DMS 273 (cell line): ENCODE data around the gene TAPT1.
"Not testable (repeated sequence)": the region's sequence is repeated elsewhere in the genome, so short reads cannot be mapped to it uniquely, and the experiment has no call there.

ENCODE experiments used
- DNase-seq: peaks from one replicate; lab custom pipeline; 2025; ENCODE audit not compliant: unreplicated experiment; lab: John Stamatoyannopoulos, UW

Gene TAPT1

DNA sequence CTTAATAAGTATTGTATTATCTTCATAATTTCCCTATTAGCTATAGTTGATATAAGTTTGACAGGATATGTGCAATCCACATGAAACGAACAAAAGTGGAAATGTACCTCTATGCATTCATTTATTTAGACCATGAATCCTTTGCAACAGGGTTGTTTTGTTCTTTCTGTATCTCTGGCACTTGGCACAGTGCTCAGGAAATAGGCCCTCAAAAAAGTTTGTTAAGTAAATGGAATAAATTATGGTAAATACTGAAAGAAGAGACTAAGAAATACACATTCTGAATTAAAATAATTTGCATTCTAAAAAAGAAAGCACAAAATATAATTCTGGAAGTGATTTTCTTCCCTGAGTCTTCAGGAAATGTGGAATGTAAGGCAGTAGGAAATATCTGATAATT lies 39.3 kb downstream of the TAPT1 start:
- no peak for DNase-seq

DNA sequence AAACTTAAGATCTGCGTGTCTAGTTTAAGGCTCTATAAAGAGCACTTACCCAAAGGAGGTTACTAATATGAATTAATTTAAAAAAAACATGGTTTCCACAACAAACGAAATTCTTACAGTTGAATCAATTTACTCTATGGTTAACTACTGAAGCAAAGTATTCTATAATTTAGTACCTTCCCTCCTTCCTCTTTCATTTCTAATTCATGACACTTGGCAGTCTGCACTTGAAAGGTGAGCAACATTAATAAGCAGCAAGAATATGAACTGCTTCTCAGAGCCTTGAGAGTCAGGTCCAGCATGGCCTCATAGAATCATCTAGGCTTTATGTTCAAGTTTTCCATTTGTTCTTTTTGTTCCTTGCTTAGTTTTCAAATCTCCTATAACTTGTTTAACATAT lies 42.7 kb downstream of the TAPT1 start:
- DNase-seq, result no peak

DNA sequence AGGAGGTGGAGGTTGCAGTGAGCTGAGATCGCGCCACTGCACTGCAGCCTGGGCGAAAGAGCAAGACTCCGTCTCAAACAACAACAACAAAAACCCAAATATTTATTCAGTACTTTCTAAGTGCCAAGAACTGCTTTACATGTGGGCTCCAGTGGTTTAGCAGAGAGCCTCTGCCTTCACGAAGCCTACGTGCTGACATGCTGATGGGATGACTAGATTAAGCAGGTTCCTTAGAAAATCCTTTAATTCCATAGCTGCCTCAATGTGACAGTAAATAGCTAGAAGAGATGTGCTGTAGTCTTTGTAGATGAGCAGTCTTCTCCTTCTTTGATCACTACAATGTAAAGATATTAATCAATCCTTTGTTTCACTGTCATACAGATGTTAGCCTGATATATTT lies 49.6 kb downstream of the TAPT1 start:
- no peak for DNase-seq

DNA sequence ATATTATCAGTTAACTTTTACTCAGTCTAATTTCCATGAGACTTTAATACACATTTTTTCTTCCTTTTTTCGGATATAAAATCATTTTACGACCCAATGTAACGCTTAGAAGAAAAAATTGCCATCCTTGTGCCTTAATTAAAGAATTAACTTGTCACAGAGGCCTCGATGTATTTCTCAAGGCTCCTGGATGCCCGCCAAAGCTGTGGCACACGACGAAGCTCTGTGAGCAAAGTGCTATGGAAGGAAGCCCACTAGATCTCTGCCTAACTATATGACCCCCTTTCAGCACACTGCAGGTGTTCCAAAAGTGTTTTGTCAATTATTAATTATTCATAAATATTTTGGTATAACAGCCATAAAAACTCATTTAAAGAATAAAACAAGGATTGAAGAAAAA lies 54.4 kb downstream of the TAPT1 start:
- DNase-seq, result no peak

DNA sequence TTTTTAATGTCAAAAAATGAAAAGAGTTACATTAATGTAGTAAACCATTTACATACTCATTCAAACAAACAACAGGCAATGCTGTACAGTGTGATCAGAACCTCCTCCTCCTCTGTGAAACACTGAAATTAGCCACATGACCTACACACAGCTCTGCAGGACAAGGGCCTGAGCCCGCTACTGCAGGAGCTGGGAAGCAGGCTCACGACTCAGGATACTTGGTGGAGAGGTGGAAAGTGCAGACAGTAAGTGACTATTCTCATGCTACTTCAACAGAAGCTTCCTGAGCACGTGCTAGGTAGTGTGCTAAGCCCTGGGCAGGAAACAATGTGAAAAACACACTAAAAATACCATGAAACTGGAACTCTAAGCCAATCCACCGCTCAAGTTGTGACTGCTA lies 56.8 kb downstream of the TAPT1 start:
- no peak for DNase-seq

GRCh38 chr4:16168710-16169388 lies 57.4 kb downstream of the TAPT1 start:
- DNase-seq, result no peak

GRCh38 chr4:16168144-16168543 lies 58.1 kb downstream of the TAPT1 start:
- DNase-seq, result no peak

- DNase-seq, result no peak
These were observed 60.3 kb downstream of the TAPT1 start for GRCh38 chr4:16165931-16166330.

GRCh38 chr4:16162891-16163290 lies 63.4 kb downstream of the TAPT1 start:
- DNase-seq, result no peak

- no peak for DNase-seq
These were observed 64.3 kb downstream of the TAPT1 start for GRCh38 chr4:16161851-16162408.

- no peak for DNase-seq
These were observed 65.8 kb downstream of the TAPT1 start for GRCh38 chr4:16160457-16160856.

DNA sequence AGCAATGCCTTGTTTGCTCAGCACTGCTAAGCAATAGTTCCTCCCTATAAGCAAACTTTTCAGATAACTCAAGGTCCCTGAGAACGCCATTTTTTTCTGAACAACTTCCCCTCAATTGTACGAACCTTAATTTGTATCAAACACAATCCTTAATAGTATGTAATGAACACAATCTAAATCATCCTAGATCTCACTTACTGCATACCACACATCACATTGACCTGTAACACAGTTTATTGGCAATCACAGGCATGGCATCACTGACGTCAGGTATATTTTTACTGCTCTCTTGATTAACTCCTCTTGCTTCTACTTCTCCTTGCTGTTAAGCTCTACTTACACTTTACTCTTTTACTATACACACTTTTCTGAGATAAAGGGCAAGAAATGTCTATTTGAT lies 67.0 kb downstream of the TAPT1 start:
- DNase-seq, result no peak

DNA sequence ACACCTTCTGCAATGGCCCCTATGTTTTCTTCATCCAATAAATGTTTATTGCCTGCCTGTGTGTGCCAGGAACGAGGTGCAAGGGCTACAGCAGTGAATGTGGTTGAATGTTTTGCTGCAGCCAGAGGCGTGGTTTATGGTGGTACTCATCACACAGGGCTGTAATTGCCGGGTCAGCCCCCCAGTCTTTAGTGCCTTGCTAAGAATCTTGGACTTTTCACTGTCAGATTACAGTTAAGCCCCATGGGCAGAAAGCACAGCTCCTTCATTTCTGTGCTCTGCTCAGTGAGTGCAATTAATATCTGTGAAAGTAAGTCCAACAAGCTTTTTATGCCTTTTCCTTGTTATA lies 67.8 kb downstream of the TAPT1 start:
- no peak for DNase-seq

DNA sequence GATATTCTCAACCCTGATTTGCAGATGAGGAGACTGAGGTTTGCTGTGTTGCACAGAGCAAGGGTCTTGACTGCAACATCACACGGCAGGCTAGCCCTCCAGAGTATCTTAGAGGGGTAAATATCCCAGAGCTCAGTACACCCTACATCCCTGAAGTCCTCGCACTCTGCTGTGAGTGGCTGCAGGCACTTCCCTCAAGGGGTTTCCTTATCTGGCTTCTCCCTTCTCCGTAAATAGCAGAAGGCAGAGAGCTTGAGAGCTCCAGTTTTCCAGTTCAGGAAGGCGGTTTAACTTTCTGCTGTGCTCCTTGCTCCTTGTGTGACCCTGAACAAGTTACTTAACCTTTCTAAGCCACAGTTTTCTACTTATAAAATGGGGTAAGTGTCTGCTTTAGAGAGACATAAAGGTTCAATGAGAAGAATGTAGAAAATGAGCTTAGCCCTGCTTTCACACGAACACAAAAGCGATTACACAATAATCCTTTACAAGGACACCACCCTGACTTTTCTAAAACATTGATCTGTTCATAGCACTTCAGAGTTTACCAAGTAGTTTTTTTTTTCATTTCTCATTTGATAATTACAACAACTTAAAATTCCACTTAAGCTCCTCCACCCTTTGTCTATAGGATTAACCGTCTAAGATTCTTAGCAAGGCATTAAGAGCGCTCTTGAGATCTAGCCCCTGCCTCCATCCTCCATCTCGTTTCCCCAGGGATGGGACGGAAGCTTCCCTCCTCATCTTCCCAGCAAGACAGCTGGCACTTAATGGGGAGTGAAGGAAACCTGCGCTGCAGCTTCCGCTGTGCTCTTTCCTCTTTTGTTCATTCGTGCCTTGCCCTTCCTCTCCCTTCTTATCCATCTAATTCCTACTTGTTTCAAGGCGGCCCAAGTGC lies 68.4 kb downstream of the TAPT1 start:
- no peak for DNase-seq

GRCh38 chr4:16155528-16156169 lies 70.6 kb downstream of the TAPT1 start:
- no peak for DNase-seq

- no peak for DNase-seq
These were observed 71.8 kb downstream of the TAPT1 start for GRCh38 chr4:16154451-16154850.

DNA sequence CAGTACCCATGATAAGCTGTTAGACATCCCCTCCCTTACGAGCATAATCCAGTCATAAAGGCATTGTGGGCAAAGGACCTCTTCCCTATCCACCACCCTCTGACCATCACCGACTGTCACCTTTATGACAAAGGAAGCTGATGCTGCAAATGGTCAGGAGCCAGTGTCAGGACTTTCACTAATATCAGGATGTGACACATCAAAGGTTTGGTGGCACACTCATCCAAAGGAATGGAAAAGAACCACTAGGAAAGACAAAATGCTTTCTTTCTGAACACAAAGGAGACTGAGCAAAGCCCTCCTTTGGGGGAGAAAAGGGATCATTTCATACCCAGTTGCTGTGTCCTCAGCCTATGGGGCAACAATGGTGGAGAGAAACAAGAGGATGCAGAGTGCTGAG lies 75.6 kb downstream of the TAPT1 start:
- no peak for DNase-seq

GRCh38 chr4:16144913-16145312 lies 81.4 kb downstream of the TAPT1 start:
- DNase-seq, result not testable (repeated sequence)

DNA sequence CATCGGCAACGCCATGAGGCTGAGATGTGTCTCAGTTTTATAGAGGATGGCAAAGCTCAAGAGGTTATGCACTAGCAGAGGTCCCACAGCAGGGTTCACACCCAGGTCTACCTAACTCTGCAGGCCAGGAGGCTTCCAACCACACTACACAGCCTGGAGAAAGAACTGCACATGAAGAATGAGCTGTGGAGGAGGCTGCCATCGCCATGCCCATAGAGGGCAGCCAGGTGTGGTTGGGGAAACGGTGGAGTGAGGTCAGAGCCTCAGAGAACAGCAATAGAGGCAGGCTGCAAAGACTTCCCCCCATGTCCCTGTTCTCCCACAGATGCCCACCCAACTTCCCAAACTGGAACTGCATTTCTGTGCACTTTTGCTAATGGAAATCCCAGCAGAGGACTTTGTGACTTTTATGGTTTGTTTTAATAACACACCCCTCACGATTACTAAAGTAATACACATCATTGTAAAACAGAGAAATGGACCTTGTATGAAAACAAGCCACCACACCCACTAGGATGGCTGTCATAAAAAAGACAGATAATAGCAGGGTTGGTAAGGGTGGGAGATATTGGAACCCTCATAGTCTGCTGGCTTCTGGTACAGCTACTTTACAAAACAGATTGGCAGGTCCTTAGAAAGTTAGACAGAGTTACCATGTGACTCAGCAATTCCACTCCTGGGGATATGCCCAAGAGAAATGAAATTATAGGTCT lies 83.5 kb downstream of the TAPT1 start:
- no peak for DNase-seq

DNA sequence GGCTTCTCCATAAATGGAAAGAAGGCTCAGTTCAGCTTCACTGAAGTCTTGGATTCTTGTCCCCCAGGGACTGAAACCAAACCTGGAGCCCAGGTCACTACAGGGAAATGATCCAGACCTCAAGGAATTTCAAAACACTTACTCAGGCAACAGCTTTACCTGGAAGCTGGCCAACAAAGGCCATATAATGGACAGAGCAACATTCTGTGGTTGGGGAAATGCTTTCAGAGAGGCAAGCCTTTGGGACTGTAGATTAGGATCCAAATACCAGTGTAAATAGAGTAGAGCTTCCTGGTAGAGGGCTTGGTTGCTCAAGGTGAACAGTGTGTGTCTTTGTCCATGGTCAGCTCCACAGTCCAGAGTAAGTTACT lies 85.4 kb downstream of the TAPT1 start:
- peak; percentile 30 for DNase-seq

DNA sequence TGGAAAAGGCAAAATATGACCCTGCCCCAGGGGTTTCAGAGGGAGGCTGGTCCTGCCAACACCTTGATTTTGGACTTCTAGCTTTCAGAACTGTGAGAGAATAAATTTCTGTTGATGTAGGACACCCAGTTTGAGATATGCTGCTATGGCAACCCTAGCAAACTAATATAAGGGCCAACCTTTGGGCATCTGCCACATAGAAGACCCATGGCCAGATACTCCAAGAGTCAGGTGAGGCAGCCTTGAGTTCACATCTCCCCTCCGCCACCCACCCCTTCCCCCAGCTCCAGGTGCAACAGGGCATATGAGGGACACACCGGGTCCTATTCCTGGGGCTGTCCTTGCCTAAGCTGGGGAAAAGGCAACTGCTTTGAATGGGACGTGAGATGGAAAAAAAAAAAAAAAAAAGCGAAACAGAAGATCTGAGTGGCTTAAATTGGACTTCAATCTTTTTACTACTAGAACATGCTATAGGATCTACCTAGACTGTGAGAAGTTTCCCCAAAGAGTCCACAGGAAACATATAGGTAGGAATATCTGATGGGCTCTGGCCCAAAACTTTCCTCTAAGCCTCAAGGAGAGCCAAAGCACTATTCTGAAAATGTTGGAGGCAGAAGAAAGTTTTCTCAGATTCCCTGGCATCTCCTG lies 85.9 kb downstream of the TAPT1 start:
- DNase-seq, result no peak
